Measurements from ENCODE around the gene PDCL3. TPM values are rescaled to one million over a fixed set of nuclear protein-coding genes. Genes with fewer than 3 reads are reported as not detected.

The PDCL3 gene
- 10 to 100 TPM; 21.4 to 24.2 TPM for total RNA-seq
- long read RNA-seq, transcript PDCL3-201 (6 exons, 1,337 nt): major isoform, 26 of 32 reads
- long read RNA-seq, partial matches to known transcripts: 1 of 32 reads
- long read RNA-seq, other reads (novel, unspliced or antisense): 5 of 32 reads

- DNase-seq: peak; percentile 96
- intact Hi-C loops (cut with DNase I): loop anchor here in 1 of 2 donors (5.0 kb wide), 1 partner anchor 136 kb away; no protein-coding TSS in a partner anchor
- ATAC-seq: peak; percentile 97 to 98
Observed at GRCh38 chr2:100562613-100563406, at the start of gene PDCL3. Gene PDCL3, plus strand, starts transcription at chr2:100562993. Its CDS starts 75 bp downstream, at chr2:100563068.

GRCh38 chr2:100513650-100514049 is 49.1 kb upstream of the PDCL3 start:
- ATAC-seq: no peak
- intact Hi-C loops (cut with DNase I): no loop called here
- no peak for DNase-seq

- DNase-seq (no peak), ATAC-seq (no peak)
- intact Hi-C loops (cut with DNase I): no loop called here
Observed at GRCh38 chr2:100517556-100517955, 45.2 kb upstream of the PDCL3 start.

GRCh38 chr2:100518801-100519200 is 44.0 kb upstream of the PDCL3 start:
- intact Hi-C loops (cut with DNase I): no loop called here
- DNase-seq (no peak), ATAC-seq (no peak)

GRCh38 chr2:100520224-100520623 is 42.6 kb upstream of the PDCL3 start:
- intact Hi-C loops (cut with DNase I): no loop called here
- ATAC-seq: no peak
- no peak for DNase-seq

- ATAC-seq: no peak
- intact Hi-C loops (cut with DNase I): no loop called here
- DNase-seq: no peak
Observed at GRCh38 chr2:100522430-100522829, 40.4 kb upstream of the PDCL3 start.

GRCh38 chr2:100524331-100524730 is 38.5 kb upstream of the PDCL3 start:
- DNase-seq (no peak), ATAC-seq (no peak)
- intact Hi-C loops (cut with DNase I): no loop called here

GRCh38 chr2:100526868-100527267 is 35.9 kb upstream of the PDCL3 start:
- intact Hi-C loops (cut with DNase I): no loop called here
- DNase-seq: no peak
- ATAC-seq: no peak

GRCh38 chr2:100527440-100528015 is 35.3 kb upstream of the PDCL3 start:
- no peak for ATAC-seq
- DNase-seq: no peak
- intact Hi-C loops (cut with DNase I): no loop called here

- DNase-seq: no peak
- intact Hi-C loops (cut with DNase I): no loop called here
- no peak for ATAC-seq
Observed at GRCh38 chr2:100529176-100529575, 33.6 kb upstream of the PDCL3 start.

- DNase-seq (no peak), ATAC-seq (no peak)
- intact Hi-C loops (cut with DNase I): no loop called here
Observed at GRCh38 chr2:100529900-100530299, 32.9 kb upstream of the PDCL3 start.

- no peak for DNase-seq
- intact Hi-C loops (cut with DNase I): no loop called here
- no peak for ATAC-seq
Observed at GRCh38 chr2:100535855-100536254, 26.9 kb upstream of the PDCL3 start.

- ATAC-seq (no peak), DNase-seq (no peak)
- intact Hi-C loops (cut with DNase I): no loop called here
Observed at GRCh38 chr2:100537918-100538317, 24.9 kb upstream of the PDCL3 start.

GRCh38 chr2:100539221-100539620 is 23.6 kb upstream of the PDCL3 start:
- DNase-seq: no peak
- intact Hi-C loops (cut with DNase I): no loop called here
- ATAC-seq: no peak

GRCh38 chr2:100541404-100541803 is 21.4 kb upstream of the PDCL3 start:
- ATAC-seq (no peak), DNase-seq (no peak)
- intact Hi-C loops (cut with DNase I): loop anchor here in 1 of 2 donors (10.0 kb wide), 1 partner anchor 77 kb away; no protein-coding TSS in a partner anchor

- intact Hi-C loops (cut with DNase I): loop anchor here in 1 of 2 donors (10.0 kb wide), 1 partner anchor 78 kb away; no protein-coding TSS in a partner anchor
- no peak for DNase-seq
- no peak for ATAC-seq
Observed at GRCh38 chr2:100542418-100542817, 20.4 kb upstream of the PDCL3 start.

- no peak for ATAC-seq
- DNase-seq: no peak
- intact Hi-C loops (cut with DNase I): loop anchor here in 1 of 2 donors (10.0 kb wide), 1 partner anchor 80 kb away; no protein-coding TSS in a partner anchor
Observed at GRCh38 chr2:100544911-100545596, 17.7 kb upstream of the PDCL3 start.

- intact Hi-C loops (cut with DNase I): loop anchor here in 1 of 2 donors (10.0 kb wide), 1 partner anchor 82 kb away; no protein-coding TSS in a partner anchor
- no peak for DNase-seq
Observed at GRCh38 chr2:100546469-100546868, 16.3 kb upstream of the PDCL3 start.

GRCh38 chr2:100548771-100549170 is 14.0 kb upstream of the PDCL3 start:
- DNase-seq (no peak), ATAC-seq (no peak)
- intact Hi-C loops (cut with DNase I): loop anchor here in 1 of 2 donors (10.0 kb wide), 1 partner anchor 84 kb away; no protein-coding TSS in a partner anchor

More at GRCh38 chr2:100546469-100546868, 16.3 kb upstream of the PDCL3 start:
- ATAC-seq: no peak

GRCh38 chr2:100551303-100551702 is 11.5 kb upstream of the PDCL3 start:
- no peak for DNase-seq
- intact Hi-C loops (cut with DNase I): no loop called here
- no peak for ATAC-seq

All from left cardiac atrium (tissue), 4 donors.